ENCODE measurements around the gene ZBTB7C.

The ZBTB7C gene

DNA sequence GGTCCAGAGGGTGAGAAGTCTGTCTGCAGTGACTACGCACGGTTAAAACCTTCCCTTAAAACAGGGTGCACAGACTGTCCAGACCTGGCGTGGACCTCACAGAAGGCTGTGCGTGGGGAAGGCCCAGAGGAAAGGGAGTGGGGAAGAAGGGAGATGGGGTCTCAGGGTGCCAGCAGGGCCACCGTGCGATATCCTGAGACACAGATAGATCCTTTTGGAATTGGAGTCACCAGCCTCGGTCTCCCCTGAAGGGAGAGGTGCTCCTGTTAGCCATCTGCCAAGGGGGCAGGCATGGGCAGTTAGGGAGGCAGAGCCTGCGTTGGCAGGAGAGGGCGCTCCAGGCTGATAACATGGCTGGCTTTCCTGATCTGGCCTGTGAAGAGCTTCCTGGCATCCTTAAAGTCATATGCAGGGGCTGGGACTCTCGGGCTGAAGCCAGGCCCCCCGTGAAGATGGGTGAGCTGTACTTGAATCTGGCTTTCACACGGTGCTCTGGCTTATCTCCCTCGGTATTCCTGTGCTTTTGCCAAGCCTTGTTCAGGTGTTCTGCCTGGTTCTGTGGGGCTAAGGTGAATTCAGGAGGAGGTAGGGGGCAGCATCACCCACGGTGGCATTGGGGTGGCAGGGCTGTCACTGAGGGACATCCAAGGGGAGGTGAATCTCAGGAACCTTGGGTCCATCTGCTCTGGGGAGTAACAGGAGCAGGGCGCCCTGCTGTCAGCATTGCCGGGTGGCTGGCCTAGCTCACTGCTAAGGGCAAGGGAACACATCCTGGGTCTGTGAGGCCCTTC is 371.5 kb downstream of the ZBTB7C start:
- Histone ChIP-seq H3K4me3 (ENCODE audit: insufficient read length, low read depth) (no peak overlapping the region), H3K9ac (ENCODE audit: insufficient read length, low read depth) (peak overlapping the region; percentile 11), H3K4me1 (ENCODE audit: insufficient read depth, insufficient read length) (peaks cover 4% of the 10 kb centered on the region), H3K36me3 (ENCODE audit: insufficient read depth, insufficient read length, low read length) (no peaks in the 10 kb centered on the region), H3K27me3 (ENCODE audit: insufficient read depth, insufficient read length) (no peaks in the 10 kb centered on the region), H3K9me3 (ENCODE audit: insufficient read depth, low read length) (no peaks in the 10 kb centered on the region)
- TF ChIP-seq ZNF274 (IDR thresholded peaks at IDR 0.05; ENCODE audit: low read depth, low read length) (no peak), SUZ12 (IDR thresholded peaks at IDR 0.05; ENCODE audit: extremely low read depth, insufficient read depth, insufficient read length) (no peak), YY1 (IDR thresholded peaks at IDR 0.05; ENCODE audit: insufficient read depth, insufficient read length) (no peak)
- no peak for DNase-seq (ENCODE audit: low read depth, low spot score)

DNA sequence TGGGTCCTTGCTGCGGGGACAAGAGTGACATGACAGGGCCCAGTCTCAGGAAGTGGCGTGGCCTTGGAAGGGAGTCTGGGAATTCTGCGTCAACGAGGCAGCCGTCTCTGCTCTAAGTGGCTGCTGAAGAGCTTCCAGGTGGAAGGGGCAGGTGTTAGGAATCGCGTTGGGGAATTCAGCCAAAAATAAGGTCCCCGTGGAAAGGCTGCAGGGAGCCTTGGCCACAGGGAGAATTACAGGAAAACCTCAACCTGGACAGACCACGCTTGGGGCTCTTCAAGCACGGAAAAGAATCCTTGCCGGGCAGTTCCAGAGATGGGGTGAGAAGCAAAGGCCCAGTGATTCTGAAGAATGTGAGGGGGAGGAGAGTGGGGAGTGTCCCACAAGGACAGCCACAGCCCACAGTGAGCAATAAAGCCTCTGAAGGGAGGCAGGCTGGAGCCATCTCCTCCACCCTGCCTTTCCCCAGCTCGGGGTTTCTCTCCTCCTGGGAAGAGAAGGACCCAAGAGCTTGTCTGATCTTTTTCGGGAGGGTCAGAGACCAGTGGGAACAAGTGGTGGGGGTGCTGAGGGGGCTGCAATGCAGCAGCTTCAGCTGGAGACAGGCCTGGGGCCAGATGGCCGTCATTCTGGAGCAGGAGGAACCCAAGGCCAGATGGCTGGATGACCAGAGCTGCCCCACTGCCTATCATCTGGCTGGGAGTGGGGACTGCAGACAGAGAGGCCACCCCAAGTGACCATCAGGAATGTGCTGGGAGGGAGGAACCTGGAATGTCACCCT is 372.4 kb downstream of the ZBTB7C start:
- H3K4me1 ChIP-seq (ENCODE audit: insufficient read depth, insufficient read length): peaks cover 4% of the 10 kb centered on the region
- no peak overlapping the region for H3K4me3 ChIP-seq (ENCODE audit: insufficient read length, low read depth)
- no peaks in the 10 kb centered on the region for H3K36me3 ChIP-seq (ENCODE audit: insufficient read depth, insufficient read length, low read length)
- no peaks in the 10 kb centered on the region for H3K27me3 ChIP-seq (ENCODE audit: insufficient read depth, insufficient read length)
- H3K9ac ChIP-seq (ENCODE audit: insufficient read length, low read depth): peak overlapping the region; percentile 11
- no peaks in the 10 kb centered on the region for H3K9me3 ChIP-seq (ENCODE audit: insufficient read depth, low read length)
- DNase-seq (ENCODE audit: low read depth, low spot score): no peak
- TF ChIP-seq ZNF274 (IDR thresholded peaks at IDR 0.05; ENCODE audit: low read depth, low read length) (no peak), YY1 (IDR thresholded peaks at IDR 0.05; ENCODE audit: insufficient read depth, insufficient read length) (no peak), SUZ12 (IDR thresholded peaks at IDR 0.05; ENCODE audit: extremely low read depth, insufficient read depth, insufficient read length) (no peak)

DNA sequence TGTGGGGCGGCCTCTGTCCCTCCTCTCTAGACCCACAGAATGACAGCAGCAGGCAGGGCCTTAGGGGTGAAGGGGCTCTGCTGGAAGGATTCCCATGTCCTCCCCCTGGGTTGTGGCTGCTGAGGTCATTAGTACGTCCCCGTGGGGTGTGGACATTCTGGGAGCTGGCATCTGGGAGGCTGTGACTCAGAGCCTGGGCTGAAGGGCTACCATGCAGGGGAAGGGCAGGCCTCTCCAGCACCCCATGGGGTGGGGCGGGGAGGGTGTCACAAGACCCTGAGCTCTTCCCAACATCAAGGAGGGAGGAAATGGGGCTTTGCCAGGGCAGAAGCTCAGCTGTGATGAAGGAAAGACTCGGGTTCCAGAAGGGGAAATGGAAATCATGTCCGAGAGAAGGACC is 373.0 kb downstream of the ZBTB7C start:
- TF ChIP-seq YY1 (IDR thresholded peaks at IDR 0.05; ENCODE audit: insufficient read depth, insufficient read length): no peak
- Histone ChIP-seq H3K9ac (ENCODE audit: insufficient read length, low read depth) (no peak overlapping the region), H3K9me3 (ENCODE audit: insufficient read depth, low read length) (no peaks in the 10 kb centered on the region), H3K27me3 (ENCODE audit: insufficient read depth, insufficient read length) (no peaks in the 10 kb centered on the region), H3K36me3 (ENCODE audit: insufficient read depth, insufficient read length, low read length) (no peaks in the 10 kb centered on the region), H3K4me1 (ENCODE audit: insufficient read depth, insufficient read length) (peaks cover 4% of the 10 kb centered on the region), H3K4me3 (ENCODE audit: insufficient read length, low read depth) (no peak overlapping the region)
- DNase-seq (ENCODE audit: low read depth, low spot score): no peak

DNA sequence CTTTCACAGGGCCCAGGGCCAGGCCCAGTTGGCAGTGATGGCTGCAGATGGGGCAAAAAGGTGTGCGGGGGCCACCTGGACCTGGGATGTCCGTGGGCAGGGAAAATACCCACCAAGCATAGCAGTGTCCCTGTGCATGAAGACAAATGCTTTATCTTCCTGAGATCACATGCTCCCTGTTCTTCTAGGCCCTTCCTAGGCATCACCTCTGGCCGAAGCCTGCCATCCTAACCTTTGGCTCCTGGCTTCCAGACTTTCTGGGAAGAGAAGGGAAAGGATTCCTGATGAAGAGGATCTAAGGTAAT is 373.7 kb downstream of the ZBTB7C start:
- no peak for DNase-seq (ENCODE audit: low read depth, low spot score)
- Histone ChIP-seq H3K4me1 (ENCODE audit: insufficient read depth, insufficient read length) (peaks cover 4% of the 10 kb centered on the region), H3K27me3 (ENCODE audit: insufficient read depth, insufficient read length) (no peaks in the 10 kb centered on the region), H3K4me3 (ENCODE audit: insufficient read length, low read depth) (no peak overlapping the region), H3K36me3 (ENCODE audit: insufficient read depth, insufficient read length, low read length) (no peaks in the 10 kb centered on the region), H3K9me3 (ENCODE audit: insufficient read depth, low read length) (no peaks in the 10 kb centered on the region), H3K9ac (ENCODE audit: insufficient read length, low read depth) (no peak overlapping the region)
- no peak for TF ChIP-seq YY1 (IDR thresholded peaks at IDR 0.05; ENCODE audit: insufficient read depth, insufficient read length)
- no peak for TF ChIP-seq SUZ12 (IDR thresholded peaks at IDR 0.05; ENCODE audit: extremely low read depth, insufficient read depth, insufficient read length)
- TF ChIP-seq ZNF274 (IDR thresholded peaks at IDR 0.05; ENCODE audit: low read depth, low read length): no peak

DNA sequence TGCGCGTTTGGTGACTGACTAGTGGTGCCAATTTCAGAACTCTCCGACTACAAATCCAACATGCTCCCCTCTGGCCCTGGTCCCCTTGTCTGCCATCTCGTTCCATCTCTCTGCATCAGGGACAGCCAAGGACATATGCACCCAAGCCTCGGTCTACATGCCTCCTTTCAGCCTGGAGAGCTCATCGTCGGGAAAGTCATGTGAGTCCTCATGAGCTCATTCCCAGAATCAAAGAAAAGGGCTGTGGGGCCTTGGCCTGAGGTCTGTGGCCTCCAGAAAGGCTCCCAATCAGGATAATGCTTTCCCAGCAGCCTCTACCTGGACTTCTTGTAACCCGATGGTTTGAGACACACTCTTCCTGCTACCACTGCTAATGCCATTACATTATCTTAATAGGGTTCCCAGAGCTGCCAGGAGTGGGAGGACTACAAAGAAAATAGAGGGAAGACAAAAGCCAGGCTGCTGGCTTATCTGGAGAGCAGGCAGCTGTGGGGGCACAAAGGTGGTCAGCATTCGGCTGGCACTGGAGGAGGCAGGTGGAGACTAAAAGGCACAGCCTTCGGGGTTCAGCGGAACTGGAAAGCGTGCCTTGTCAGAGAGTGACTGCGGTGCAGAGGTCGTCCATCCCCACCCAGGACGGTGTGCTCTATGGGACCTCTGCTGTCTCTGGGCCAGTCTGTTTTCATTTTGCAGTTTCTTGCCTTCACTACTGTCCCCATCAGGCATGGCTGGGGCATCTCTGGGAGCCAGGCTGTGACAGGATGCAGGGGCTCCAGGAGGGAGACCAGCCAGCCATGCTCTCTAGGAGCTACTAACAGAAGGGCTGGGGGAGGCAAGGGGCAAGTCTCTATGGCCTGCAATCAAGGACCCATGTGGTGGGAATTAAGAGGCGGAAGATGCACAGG is 374.3 kb downstream of the ZBTB7C start:
- DNase-seq (ENCODE audit: low read depth, low spot score): no peak
- TF ChIP-seq ZNF274 (IDR thresholded peaks at IDR 0.05; ENCODE audit: low read depth, low read length): no peak
- no peak for TF ChIP-seq YY1 (IDR thresholded peaks at IDR 0.05; ENCODE audit: insufficient read depth, insufficient read length)
- TF ChIP-seq SUZ12 (IDR thresholded peaks at IDR 0.05; ENCODE audit: extremely low read depth, insufficient read depth, insufficient read length): no peak
- Histone ChIP-seq H3K4me3 (ENCODE audit: insufficient read length, low read depth) (no peak overlapping the region), H3K9ac (ENCODE audit: insufficient read length, low read depth) (no peak overlapping the region), H3K9me3 (ENCODE audit: insufficient read depth, low read length) (no peaks in the 10 kb centered on the region), H3K27me3 (ENCODE audit: insufficient read depth, insufficient read length) (no peaks in the 10 kb centered on the region), H3K36me3 (ENCODE audit: insufficient read depth, insufficient read length, low read length) (no peaks in the 10 kb centered on the region), H3K4me1 (ENCODE audit: insufficient read depth, insufficient read length) (peaks cover 4% of the 10 kb centered on the region)

DNA sequence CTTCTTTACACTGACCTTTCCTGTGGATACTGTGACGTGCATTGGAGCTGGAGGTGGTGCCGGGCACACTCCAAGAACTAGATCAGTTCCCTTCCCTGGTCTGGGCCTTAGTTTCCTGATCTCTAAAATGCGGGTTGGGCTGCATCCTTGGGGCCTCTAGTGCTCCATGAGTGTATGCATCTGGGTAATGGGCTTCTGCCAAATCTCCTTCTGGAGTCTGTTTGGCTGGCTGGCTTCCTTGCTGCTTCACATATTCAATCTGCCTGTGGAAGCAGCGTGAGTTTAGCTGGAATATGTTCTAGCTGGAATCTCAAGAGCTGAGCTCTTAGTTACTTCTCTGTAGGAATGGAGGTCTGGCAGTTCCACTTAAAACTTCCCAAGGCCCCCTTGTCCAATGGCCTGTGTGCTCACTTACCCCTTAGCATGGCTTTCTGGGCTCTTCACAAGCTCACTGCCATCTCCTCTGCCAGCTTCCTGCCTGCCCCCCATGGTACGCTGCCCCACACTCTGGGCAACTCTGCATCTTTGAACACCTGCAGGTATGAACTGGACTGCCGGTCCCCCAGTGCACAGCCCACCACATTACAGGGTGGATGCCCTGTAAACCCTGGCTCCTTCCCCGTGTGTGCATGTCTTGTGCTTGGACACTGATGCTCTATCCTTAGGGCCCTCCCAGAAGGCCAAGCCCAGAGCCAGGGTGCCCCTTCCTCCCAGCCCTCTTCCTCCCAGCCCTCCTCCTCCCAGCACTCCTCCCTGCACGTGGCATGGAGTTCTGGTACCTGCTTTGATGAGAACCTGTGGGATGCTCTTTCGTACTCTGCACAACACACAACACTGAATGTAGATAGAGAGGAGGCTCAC is 375.2 kb downstream of the ZBTB7C start:
- Histone ChIP-seq H3K9ac (ENCODE audit: insufficient read length, low read depth) (no peak overlapping the region), H3K4me3 (ENCODE audit: insufficient read length, low read depth) (no peak overlapping the region), H3K9me3 (ENCODE audit: insufficient read depth, low read length) (no peaks in the 10 kb centered on the region), H3K27me3 (ENCODE audit: insufficient read depth, insufficient read length) (no peaks in the 10 kb centered on the region), H3K4me1 (ENCODE audit: insufficient read depth, insufficient read length) (peaks cover 4% of the 10 kb centered on the region), H3K36me3 (ENCODE audit: insufficient read depth, insufficient read length, low read length) (no peaks in the 10 kb centered on the region)
- no peak for DNase-seq (ENCODE audit: low read depth, low spot score)
- no peak for TF ChIP-seq SUZ12 (IDR thresholded peaks at IDR 0.05; ENCODE audit: extremely low read depth, insufficient read depth, insufficient read length)
- no peak for TF ChIP-seq YY1 (IDR thresholded peaks at IDR 0.05; ENCODE audit: insufficient read depth, insufficient read length)
- TF ChIP-seq ZNF274 (IDR thresholded peaks at IDR 0.05; ENCODE audit: low read depth, low read length): no peak

Measured in NT2/D1 (cell line).